ENCODE results near the gene POTEF.
"Not testable (repeated sequence)": the region's sequence is repeated elsewhere in the genome, so short reads cannot be mapped to it uniquely, and the experiment has no call there.

DNA sequence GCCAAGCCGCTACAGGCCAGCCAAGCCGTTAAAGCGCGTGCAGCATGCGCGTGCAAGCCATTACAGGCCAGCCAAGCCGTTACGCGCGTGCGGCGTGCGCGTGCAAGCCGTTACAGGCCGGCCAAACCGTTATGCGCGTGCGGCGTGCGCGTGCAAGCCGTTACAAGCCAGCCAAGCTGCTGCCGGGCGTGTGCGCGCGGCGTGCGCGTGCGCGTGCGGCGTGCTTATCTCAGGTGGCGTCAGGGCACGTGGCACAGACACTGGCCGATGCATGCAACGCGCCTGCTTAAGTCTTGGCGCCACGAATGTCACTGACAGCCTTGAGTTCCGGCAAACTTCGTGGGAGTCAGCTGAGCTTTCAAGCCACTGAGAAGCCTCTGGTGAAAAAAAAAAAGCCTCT is 8.1 kb downstream of the POTEF start:
- TF ChIP-seq, protein P1, sequence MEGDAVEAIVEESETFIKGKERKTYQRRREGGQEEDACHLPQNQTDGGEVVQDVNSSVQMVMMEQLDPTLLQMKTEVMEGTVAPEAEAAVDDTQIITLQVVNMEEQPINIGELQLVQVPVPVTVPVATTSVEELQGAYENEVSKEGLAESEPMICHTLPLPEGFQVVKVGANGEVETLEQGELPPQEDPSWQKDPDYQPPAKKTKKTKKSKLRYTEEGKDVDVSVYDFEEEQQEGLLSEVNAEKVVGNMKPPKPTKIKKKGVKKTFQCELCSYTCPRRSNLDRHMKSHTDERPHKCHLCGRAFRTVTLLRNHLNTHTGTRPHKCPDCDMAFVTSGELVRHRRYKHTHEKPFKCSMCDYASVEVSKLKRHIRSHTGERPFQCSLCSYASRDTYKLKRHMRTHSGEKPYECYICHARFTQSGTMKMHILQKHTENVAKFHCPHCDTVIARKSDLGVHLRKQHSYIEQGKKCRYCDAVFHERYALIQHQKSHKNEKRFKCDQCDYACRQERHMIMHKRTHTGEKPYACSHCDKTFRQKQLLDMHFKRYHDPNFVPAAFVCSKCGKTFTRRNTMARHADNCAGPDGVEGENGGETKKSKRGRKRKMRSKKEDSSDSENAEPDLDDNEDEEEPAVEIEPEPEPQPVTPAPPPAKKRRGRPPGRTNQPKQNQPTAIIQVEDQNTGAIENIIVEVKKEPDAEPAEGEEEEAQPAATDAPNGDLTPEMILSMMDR (IDR thresholded peaks at IDR 0.05; ENCODE audit: low read length) = not testable (repeated sequence)
- not testable (repeated sequence) for TF ChIP-seq EZH2 (optimal IDR thresholded peaks at IDR 0.05; ENCODE audit: low read depth, low read length)

All from MM.1S (cell line).